ENCODE results near the gene DCPS. TPM values are rescaled to one million over a fixed set of nuclear protein-coding genes. Genes with fewer than 3 reads are reported as not detected.

Gene DCPS
- total RNA-seq, 2 experiments from 2014 or later: 40.6 to 41.9 TPM

Other genes starting within 250 kb of the DCPS start
- gene CDON, start 241.2 kb upstream of the DCPS start, total RNA-seq: 1 to 10 TPM; 1.5 to 1.8 TPM
- gene RPUSD4, start 92.4 kb upstream of the DCPS start, total RNA-seq: 10 to 100 TPM; 32.0 to 38.8 TPM
- 10 to 100 TPM in 1 of 2 experiments, 1 to 10 TPM in 1; 9.9 to 14.7 TPM for gene FAM118B, start 92.3 kb upstream of the DCPS start, total RNA-seq
- 100 to 1,000 TPM; 100 to 134 TPM for gene SRPRA, start 35.2 kb upstream of the DCPS start, total RNA-seq
- gene FOXRED1, start 34.9 kb upstream of the DCPS start, total RNA-seq: 10 to 100 TPM; 44.7 to 46.8 TPM
- 10 to 100 TPM; 14.3 to 14.8 TPM for gene TIRAP, start 21.0 kb upstream of the DCPS start, total RNA-seq
- 10 to 100 TPM in 1 of 2 experiments, 1 to 10 TPM in 1; 8.8 to 11.5 TPM for gene ST3GAL4, start 51.6 kb downstream of the DCPS start, total RNA-seq